Bronchus fibroblast of lung (primary cell): ENCODE results near the gene USP36. TPM values are rescaled to one million over a fixed set of nuclear protein-coding genes. Genes with fewer than 3 reads are reported as not detected.

Source experiments
- total RNA-seq: library from RNA; depleted of rRNA; stranded (reverse); fragments of >200 nt; gene quantifications from 2 replicates; pipeline ENCODE4 v1.2.3, GENCODE V29; 2015

Gene USP36
- total RNA-seq: 10.4 and 11.4 TPM in 2 replicates

GRCh38 chr17:78840780-78841611 is at the start of gene USP36:
USP36 (minus strand) TSS chr17:78840814; CDS start chr17:78836363, 4,451 bp downstream.

GRCh38 chr17:78781893-78782304 is 58.7 kb downstream of the USP36 start, which contains the start of gene CYTH1:
CYTH1 (minus strand) TSS chr17:78782273; CDS start chr17:78782223, 50 bp downstream.

Other genes starting within 250 kb of the USP36 start
- 5.9 and 6.5 TPM in 2 replicates for gene CYTH1, start 58.5 kb downstream of the USP36 start, total RNA-seq
- gene CEP295NL, start 62.4 kb upstream of the USP36 start, total RNA-seq: 0.30 and 0.34 TPM in 2 replicates
- gene TIMP2, start 84.6 kb upstream of the USP36 start, total RNA-seq: 109 and 111 TPM in 2 replicates
- 111 and 124 TPM in 2 replicates for gene LGALS3BP, start 139.1 kb upstream of the USP36 start, total RNA-seq
- 47.6 and 66.4 TPM in 2 replicates for gene CANT1, start 168.9 kb upstream of the USP36 start, total RNA-seq
- 18.5 and 18.9 TPM in 2 replicates for gene C1QTNF1, start 183.4 kb upstream of the USP36 start, total RNA-seq
- 5.4 and 8.9 TPM in 2 replicates for gene ENGASE, start 234.0 kb upstream of the USP36 start, total RNA-seq